ENCODE measurements around the gene UPF3B. TPM values are rescaled to one million over a fixed set of nuclear protein-coding genes. Genes with fewer than 3 reads are reported as not detected.
"Not testable (repeated sequence)": the region's sequence is repeated elsewhere in the genome, so short reads cannot be mapped to it uniquely, and the experiment has no call there.

The UPF3B gene
- polyA plus RNA-seq, 4 donors = 17.5 to 38.5 (median 31.2) TPM

DNA sequence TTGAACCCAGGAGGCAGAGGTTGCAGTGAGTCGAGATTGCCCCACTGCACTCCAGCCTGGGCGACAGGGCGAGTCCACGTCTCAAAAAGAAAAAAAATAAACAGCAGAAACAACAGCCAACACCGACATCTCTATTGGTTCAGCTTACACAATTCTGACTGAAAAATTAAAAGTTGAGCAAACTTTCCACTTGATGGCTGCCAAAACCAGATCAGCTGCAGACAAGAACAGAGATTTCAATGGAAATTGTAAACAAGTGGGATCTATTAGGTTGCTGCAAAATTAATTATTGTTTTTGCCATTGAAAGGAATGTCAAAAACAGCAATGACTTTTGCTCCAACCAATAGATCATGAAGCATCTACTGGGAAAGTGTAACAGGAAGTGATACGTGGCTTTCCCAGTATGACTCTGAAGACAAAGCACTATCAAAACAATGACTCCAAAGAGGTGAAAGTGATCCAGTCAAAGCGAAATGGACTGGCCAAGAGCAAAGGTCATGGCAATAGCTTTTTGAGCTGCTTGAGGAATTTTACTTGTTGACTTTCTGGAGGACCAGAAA lies 26.3 kb downstream of the UPF3B start:
- DNase-seq (ENCODE audit: low read depth in 4 of 4, low spot score in 3 of 4) = no peak

DNA sequence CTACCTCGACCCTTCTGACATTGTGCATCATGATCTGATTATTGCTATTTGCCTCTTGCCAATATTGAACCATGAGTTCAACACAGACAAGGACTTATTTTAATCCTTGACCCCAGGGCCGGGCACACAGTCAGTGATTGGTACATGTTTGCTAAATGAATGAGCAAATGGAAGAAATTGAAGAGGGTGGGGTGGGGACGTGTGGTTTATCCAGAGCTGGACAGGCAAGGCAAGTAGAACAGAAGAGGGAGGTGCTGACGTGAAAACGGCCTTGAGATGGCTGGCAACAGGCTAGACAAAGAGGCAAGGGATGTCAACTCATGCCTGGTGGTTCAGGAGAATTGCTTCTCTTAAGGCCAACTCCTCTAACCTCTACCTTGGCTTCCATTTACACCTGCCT lies 28.5 kb downstream of the UPF3B start:
- not testable (repeated sequence) for DNase-seq (ENCODE audit: low read depth in 4 of 4, low spot score in 3 of 4)

DNA sequence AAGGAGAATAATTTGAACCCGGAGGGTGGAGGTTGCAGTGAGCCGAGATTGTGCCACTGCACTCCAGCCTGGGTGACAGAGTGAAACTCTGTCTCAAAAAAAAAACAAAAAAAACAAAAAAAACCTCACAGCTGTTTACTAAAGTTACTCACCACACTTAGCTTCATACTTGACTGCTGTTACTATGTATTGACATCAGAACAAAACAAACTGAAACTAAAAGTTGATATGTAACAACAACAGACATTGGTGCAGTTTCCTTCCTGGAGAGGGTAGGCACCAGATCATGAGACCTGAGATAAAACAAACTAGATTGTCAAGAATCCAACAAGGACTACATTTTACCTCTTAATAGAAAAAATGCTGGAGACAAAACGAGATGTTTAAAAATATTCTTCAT lies 31.1 kb downstream of the UPF3B start:
- not testable (repeated sequence) for DNase-seq (ENCODE audit: low read depth in 4 of 4, low spot score in 3 of 4)

DNA sequence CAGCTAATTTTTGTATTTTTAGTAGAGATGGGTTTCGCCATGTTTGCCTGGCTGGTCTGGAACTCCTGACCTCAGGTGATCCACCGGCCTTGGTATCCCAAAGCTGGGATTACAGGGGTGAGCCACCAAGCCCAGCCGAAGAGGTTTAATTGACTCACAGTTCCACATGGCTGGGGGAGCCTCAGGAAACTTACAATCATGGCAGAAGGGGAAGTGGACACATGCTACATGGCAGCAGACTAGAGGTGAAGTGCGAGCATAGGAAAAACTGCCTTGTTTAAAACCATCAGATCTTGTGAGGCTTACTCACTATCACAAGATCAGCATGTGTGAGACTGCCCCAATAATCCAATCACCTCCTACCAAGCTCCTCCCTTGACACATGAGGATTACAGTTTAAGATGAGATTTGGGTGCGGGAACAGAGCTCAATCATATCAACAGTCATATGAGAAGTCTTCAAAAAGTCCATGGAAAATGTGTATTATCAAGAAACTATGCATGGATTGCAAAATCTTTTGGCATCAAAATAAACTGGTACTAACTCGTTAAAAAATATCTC lies 35.6 kb downstream of the UPF3B start:
- DNase-seq (ENCODE audit: low read depth in 4 of 4, low spot score in 3 of 4) = no peak

DNA sequence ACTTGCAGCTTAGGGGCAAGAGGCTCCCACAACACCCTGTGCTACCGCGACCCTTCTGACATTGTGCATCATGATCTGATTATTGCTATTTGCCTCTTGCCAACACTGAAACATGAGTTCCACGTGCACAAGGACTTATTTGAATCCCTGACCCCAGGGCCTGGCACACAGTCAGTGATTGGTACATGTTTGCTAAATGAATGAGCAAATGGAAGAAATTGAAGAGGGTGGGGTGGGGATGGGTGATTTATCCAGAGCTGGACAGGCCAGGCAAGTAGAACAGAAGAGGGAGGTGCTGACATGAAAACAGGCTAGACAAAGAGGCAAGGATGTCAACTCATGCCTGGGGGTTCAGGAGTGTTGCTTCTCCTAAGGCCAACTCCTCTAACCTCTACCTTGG lies 36.5 kb downstream of the UPF3B start:
- no peak for DNase-seq (ENCODE audit: low read depth in 4 of 4, low spot score in 3 of 4)

DNA sequence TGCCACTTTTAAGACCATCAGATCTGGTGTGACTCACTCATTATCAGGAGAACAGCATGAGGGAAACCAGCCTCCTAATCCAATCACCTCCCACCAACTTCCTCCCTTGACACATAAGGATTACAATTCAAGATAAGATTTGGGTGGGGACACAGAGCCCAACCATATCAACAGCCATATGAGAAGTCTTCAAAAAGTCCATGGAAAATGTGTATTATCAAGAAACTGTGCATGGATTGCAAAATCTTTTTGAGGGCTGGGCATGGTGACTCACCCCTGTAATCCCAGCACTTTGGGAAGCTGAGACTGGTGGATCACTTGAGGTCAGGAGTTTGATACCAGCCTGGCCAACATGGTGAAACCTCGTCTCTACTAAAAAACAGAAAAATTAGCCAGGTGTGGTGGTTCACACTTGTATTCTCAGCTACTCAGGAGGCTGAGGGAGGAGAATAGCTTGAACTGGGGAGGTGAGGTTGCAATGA lies 43.5 kb downstream of the UPF3B start:
- no peak for DNase-seq (ENCODE audit: low read depth in 4 of 4, low spot score in 3 of 4)

DNA sequence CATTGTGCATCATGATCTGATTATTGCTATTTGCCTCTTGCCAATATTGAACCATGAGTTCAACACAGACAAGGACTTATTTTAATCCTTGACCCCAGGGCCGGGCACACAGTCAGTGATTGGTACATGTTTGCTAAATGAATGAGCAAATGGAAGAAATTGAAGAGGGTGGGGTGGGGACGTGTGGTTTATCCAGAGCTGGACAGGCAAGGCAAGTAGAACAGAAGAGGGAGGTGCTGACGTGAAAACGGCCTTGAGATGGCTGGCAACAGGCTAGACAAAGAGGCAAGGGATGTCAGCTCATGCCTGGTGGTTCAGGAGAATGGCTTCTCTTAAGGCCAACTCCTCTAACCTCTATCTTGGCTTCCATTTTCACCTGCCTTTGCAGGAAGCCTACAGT lies 44.3 kb downstream of the UPF3B start:
- DNase-seq (ENCODE audit: low read depth in 4 of 4, low spot score in 3 of 4) = not testable (repeated sequence)

DNA sequence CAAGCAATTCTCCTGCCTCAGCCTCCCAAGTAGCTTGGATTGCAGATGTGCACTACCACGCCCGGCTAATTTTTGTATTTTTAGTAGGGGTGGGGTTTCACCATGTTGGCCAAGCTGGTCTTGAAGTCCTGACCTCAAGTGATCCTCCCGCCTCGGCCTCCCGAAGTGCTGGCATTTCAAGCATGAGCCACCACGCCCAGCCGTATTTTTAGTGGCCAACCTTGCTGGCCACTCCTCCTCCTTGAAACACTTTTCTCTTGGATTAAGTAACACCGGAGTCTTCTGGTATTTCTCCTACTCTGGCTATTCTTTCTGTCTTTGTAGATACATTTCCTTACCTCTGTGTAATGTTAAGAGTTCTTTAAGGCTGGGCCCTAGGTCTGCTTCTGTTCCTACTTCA lies 50.2 kb downstream of the UPF3B start:
- no peak for DNase-seq (ENCODE audit: low read depth in 4 of 4, low spot score in 3 of 4)

DNA sequence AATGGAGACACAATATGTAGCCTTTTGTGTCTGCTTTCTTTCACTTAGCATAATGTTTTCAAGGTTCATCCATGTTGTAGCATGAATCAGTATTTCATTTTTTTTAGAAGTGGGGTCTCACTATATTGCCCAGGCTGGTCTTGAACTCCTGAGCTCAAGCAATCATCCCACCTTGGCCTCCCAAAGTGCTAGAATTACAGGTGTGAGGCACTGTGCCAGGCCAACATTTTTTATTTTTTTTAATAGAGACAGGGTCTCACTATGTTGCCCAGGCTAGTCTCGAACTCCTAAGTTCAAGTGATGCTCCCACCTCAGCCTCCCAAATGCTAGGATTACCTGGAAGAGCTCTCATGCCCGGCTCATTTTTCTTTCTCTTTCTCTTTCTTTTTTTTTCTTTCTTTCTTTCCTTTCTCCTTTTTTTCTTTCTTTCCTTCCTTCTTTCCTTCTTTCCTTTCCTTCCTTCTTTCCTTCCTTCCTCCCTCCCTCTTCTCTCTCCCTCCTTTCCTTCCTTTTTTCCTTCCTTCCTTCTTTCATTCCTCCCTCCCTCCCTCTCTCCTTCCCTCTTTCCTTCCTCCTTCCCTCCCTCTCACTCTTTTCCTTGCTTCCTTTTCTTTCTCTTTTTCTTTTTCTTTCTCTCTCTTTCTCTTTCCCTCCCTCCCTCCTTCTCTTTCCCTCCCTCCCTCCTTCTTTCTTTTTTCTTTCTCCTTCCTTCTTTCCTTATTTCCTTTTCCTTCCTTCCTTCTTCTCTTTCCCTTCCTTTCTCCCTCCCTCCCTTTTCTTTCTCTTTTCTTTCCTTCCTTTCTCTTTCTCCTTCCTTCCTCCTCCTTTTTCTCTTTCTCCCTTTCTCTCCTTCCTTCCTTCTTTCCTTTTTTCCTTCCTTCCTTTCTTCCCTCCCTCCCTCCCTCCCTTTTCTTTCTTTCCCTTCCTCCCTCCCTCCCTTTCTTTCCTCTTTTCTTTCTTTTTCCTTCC lies 51.2 kb downstream of the UPF3B start:
- DNase-seq (ENCODE audit: low read depth in 4 of 4, low spot score in 3 of 4) = no peak

DNA sequence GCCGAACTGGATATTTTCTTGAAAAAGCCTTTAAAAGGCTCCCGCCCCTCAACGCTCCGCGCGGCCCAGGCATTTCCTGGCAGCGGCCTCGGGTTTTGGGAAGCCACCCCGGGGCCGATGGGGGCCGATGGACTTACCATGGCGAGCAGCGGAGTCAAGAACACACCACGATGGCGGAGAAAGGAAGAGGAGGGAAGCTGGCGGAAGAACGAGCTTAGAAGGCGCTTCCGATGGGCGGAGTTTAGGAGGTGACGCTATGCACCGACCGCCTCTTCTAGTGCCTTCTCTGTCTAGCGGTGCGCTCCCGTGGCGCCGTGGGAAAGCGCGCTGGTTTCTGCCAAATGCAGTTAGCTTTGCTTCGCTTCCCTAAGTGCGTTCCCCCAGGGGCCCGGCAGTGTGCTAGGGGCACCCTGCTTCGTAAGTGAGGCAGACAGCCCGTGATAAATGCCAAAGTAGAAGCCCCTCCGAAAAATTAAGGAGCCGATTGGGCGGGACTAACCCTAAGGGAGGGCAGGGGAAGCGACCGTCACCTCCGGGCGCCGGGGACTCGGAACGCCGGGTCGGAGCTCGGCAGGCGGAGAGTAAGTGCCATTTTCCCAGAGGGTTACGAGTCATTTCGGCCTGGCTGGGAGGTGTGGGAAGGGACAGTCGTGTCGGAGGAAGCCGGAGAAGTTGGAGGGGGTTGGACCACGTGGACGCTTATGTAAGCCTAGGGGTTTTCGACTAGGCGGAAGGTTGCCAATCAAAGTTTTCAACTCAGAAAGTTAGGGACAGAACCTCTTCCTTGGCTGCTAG lies 61.1 kb downstream of the UPF3B start, which contains the start of gene RPL39:
Gene RPL39, minus strand, starts transcription at position 194 of the 795 bp plus-strand sequence. Its CDS starts 54 bp downstream, at position 140.
- peak; percentile 73 to 78 (median 76) for DNase-seq (ENCODE audit: low read depth in 4 of 4, low spot score in 3 of 4)

DNA sequence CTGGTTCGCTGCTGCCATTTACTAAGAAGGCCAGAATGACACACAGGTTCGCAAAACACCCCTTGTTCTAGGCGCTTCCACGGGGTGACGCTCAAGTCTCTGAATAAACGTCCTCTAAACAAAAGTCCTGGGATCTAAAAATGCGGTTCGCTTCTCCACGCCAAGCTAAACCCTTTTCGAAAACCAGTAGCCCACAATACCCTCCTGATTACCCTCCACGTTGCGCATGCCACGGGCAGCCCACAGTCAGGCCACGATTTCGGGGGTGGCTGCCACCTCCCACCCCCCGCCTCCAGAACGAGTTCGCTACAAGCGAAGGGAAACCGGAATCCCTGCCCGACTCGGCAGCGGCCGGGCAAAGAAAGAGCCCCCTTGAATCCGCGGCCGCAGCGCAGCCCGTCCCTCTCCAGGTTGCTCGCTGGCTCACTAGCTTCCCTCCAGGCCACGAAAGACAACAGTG lies 61.8 kb downstream of the UPF3B start:
- peak in 3 of 4 donors; percentile 12 to 22 (median 19) for DNase-seq (ENCODE audit: low read depth in 4 of 4, low spot score in 3 of 4)

DNA sequence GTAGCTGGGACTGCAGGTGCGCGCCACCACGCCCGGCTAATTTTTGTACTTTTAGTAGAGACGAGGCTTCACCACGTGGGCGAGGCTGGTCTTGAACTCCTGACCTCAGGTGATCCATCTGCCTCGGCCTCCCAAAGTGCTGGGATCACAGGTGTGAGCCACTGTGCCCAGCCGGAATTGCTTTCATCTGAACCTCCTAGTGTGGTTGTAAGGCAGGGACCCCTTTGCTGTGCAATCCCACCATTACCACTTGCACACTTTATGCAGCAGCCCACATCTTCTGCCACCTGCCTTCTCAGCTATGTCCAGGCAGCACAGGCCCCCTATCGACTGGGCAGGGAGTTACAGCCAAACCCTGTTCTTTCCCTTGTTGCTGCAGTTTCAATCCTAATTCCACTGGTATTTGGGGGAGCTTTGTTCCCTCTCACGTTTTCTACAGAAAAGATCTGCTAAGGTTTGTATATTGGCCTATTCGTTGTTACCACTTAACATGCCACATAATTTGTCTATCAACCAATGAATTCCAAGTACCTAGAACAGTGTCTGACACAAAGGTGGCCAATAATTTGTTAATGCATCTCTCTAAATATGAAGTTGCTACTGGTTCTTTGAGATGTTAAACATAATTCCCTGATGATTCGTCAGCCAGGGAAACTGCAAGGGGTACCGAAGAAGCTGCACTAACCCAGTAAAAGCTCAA lies 67.9 kb downstream of the UPF3B start:
- no peak for DNase-seq (ENCODE audit: low read depth in 4 of 4, low spot score in 3 of 4)

Other genes with a start within 250 kb of the UPF3B start
- gene NKRF, start 246.5 kb downstream of the UPF3B start, polyA plus RNA-seq (ENCODE audit: insufficient read length in 4 of 4) = 10 to 100 TPM; 14.5 to 18.0 (median 16.2) TPM
- 10 to 100 TPM; 55.5 to 72.1 (median 66.3) TPM for gene SEPTIN6, start 159.8 kb downstream of the UPF3B start, polyA plus RNA-seq (ENCODE audit: insufficient read length in 4 of 4)
- under 1 TPM; 0.30 to 0.85 (median 0.45) TPM for gene SOWAHD, start 94.4 kb downstream of the UPF3B start, polyA plus RNA-seq (ENCODE audit: insufficient read length in 4 of 4)
- 1,000 to 10,000 TPM; 2,057 to 2,532 (median 2,247) TPM for gene RPL39, start 61.3 kb downstream of the UPF3B start, polyA plus RNA-seq (ENCODE audit: insufficient read length in 4 of 4)
- gene RNF113A, start 18.8 kb upstream of the UPF3B start, polyA plus RNA-seq (ENCODE audit: insufficient read length in 4 of 4) = 10 to 100 TPM in 3 of 4 donors, 1 to 10 TPM in 1; 8.8 to 11.5 (median 10.7) TPM
- gene NDUFA1, start 18.9 kb upstream of the UPF3B start, polyA plus RNA-seq (ENCODE audit: insufficient read length in 4 of 4) = 100 to 1,000 TPM in 3 of 4 donors, 10 to 100 TPM in 1; 89.3 to 148 (median 135) TPM
- gene AKAP14, start 42.9 kb upstream of the UPF3B start, polyA plus RNA-seq (ENCODE audit: insufficient read length in 4 of 4) = under 1 TPM in 2 of 4 donors, not detected in 2; 0.42 to 0.76 TPM
- 10 to 100 TPM; 10.6 to 16.4 (median 14.7) TPM for gene NKAP, start 90.8 kb upstream of the UPF3B start, polyA plus RNA-seq (ENCODE audit: insufficient read length in 4 of 4)
- gene RHOXF2B, start 224.7 kb upstream of the UPF3B start, polyA plus RNA-seq (ENCODE audit: insufficient read length in 4 of 4) = under 1 TPM in 1 of 4 donors, not detected in 3; 0.14 TPM